Measurements from ENCODE around the gene ASZ1. TPM values are rescaled to one million over a fixed set of nuclear protein-coding genes. Genes with fewer than 3 reads are reported as not detected.
"Not testable (repeated sequence)": the region's sequence is repeated elsewhere in the genome, so short reads cannot be mapped to it uniquely, and the experiment has no call there.

Gene ASZ1, protein sequence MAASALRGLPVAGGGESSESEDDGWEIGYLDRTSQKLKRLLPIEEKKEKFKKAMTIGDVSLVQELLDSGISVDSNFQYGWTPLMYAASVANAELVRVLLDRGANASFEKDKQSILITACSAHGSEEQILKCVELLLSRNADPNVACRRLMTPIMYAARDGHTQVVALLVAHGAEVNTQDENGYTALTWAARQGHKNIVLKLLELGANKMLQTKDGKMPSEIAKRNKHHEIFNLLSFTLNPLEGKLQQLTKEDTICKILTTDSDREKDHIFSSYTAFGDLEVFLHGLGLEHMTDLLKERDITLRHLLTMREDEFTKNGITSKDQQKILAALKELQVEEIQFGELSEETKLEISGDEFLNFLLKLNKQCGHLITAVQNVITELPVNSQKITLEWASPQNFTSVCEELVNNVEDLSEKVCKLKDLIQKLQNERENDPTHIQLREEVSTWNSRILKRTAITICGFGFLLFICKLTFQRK
- not detected for total RNA-seq
- not detected for polyA plus RNA-seq

DNA sequence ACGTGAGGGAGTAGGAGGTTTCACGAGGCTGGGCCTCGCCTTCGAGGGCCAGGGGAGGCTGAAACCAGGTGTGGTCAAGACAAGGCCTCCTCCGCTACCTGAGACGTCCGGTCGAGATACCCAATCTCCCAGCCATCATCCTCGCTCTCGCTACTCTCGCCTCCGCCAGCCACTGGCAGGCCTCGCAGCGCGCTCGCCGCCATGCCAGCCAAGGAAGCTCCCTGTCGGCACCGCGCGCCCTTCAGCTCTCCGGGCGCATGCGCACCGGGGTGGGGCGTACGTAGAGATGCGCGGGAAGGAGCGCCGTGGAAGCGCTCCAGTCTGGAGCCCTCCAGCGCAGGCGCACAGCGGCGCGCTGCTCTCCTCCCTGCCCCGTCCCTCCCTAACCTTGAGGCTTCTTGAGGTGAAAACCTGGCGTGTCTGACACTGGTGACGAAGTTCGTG, at the start of gene ASZ1:
ASZ1 (minus strand) TSS at position 236 of the 444 bp plus-strand sequence; CDS start at position 203, 33 bp downstream.
- Histone ChIP-seq H3K9me3 (ENCODE audit: control insufficient read depth in 2 of 2, low read length in 2 of 2) (no peaks in the 10 kb centered on the region), H3K36me3 (ENCODE audit: control insufficient read depth, insufficient read depth, low read length) (no peaks in the 10 kb centered on the region), H3K27me3 (ENCODE audit: control insufficient read depth, insufficient read depth, low read length) (no peaks in the 10 kb centered on the region), H3K27ac (ENCODE audit: insufficient read depth, low read length, poor library complexity, severe bottlenecking) (no peak within 1 kb of the TSS), H3K4me3 (ENCODE audit: low read depth, low read length) (no peak within 1 kb of the TSS), H3K4me1 (ENCODE audit: control insufficient read depth, insufficient read depth, low read length, poor library complexity, severe bottlenecking) (no peaks in the 10 kb centered on the region)
- Mint-ChIP-seq H3K27me3 (no peaks in the 10 kb centered on the region), H3K36me3 (no peaks in the 10 kb centered on the region), H3K4me1 (peaks cover 0 to 8% (median 0%) of the 10 kb centered on the region in 4 donors), H3K27ac (no peak within 1 kb of the TSS), H3K4me3 (no peak within 1 kb of the TSS), H3K9me3 (peaks cover 0 to 5% (median 0%) of the 10 kb centered on the region in 7 donors)
- DNase-seq (no peak), ATAC-seq (ENCODE audit: low read depth in 2 of 2) (no peak)

DNA sequence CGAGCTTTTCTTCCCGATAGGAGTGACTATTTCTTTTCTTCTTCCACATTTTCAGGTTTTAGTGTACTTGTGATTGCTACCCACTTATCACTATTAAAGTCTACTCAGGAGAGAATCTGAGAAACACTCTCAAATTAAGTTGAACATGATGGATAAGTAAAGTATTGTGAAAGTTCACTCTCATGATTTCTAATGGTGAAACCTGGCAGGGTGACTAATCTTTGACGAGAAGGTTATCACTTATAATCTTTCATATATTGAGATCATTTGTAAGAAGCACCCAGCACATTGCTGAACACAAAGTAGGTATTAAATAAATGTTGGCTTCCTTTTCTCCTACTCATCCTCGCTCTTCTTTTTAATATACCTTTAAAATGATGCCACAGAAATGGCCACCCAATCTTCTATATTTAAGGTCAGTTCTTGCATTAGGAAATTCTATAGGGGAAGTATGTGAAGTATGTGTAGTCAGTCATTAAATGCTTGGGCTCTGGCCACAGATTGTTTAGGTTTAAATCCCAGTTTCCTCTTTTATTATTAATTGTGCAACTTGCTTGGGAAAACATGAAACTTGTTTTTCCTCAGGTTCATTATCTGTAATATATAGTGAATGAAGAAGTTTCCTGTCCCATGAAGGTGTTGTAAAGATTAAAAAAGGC, 49.4 kb upstream of the ASZ1 start:
- H3K4me3 Mint-ChIP-seq = no peak overlapping the region
- no peaks in the 10 kb centered on the region for H3K4me1 Mint-ChIP-seq
- Histone ChIP-seq H3K4me3 (ENCODE audit: low read depth, low read length) (no peak overlapping the region), H3K27ac (ENCODE audit: insufficient read depth, low read length, poor library complexity, severe bottlenecking) (no peak overlapping the region), H3K4me1 (ENCODE audit: control insufficient read depth, insufficient read depth, low read length, poor library complexity, severe bottlenecking) (no peaks in the 10 kb centered on the region), H3K27me3 (ENCODE audit: control insufficient read depth, insufficient read depth, low read length) (peaks cover 17% of the 10 kb centered on the region), H3K36me3 (ENCODE audit: control insufficient read depth, insufficient read depth, low read length) (no peaks in the 10 kb centered on the region), H3K9me3 (ENCODE audit: control insufficient read depth in 2 of 2, low read length in 2 of 2) (no peaks in the 10 kb centered on the region)
- H3K27me3 Mint-ChIP-seq = peaks cover 20% of the 10 kb centered on the region
- peaks cover 0 to 3% (median 0%) of the 10 kb centered on the region in 7 donors for H3K9me3 Mint-ChIP-seq
- DNase-seq (no peak), ATAC-seq (ENCODE audit: low read depth in 2 of 2) (no peak)
- H3K27ac Mint-ChIP-seq = no peak overlapping the region
- H3K36me3 Mint-ChIP-seq = no peaks in the 10 kb centered on the region

DNA sequence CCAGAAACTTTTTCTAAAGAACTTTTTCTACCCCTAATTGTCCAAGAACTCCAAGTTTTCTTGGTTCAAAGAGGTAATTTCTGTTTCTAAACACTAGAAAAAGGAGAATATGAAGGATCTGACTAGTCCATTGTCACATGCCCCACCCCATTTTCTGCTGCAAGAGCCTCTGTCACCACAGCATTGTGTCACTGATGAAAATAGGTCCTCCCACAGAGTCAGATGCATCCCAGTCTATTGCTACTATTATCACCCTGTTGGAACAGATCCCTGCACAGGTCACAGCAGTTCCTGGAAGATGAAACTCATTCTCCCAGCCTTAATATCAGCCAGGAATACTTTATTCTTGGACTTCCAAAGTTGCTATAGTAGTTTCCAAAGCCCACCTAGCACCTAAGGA, 45.0 kb upstream of the ASZ1 start:
- no peaks in the 10 kb centered on the region for H3K9me3 Mint-ChIP-seq
- no peaks in the 10 kb centered on the region for H3K4me1 Mint-ChIP-seq
- H3K36me3 Mint-ChIP-seq = no peaks in the 10 kb centered on the region
- peaks cover 4% of the 10 kb centered on the region for H3K27me3 Mint-ChIP-seq
- Histone ChIP-seq H3K4me1 (ENCODE audit: control insufficient read depth, insufficient read depth, low read length, poor library complexity, severe bottlenecking) (no peaks in the 10 kb centered on the region), H3K36me3 (ENCODE audit: control insufficient read depth, insufficient read depth, low read length) (no peaks in the 10 kb centered on the region), H3K4me3 (ENCODE audit: low read depth, low read length) (no peak overlapping the region), H3K9me3 (ENCODE audit: control insufficient read depth in 2 of 2, low read length in 2 of 2) (no peaks in the 10 kb centered on the region), H3K27me3 (ENCODE audit: control insufficient read depth, insufficient read depth, low read length) (no peaks in the 10 kb centered on the region), H3K27ac (ENCODE audit: insufficient read depth, low read length, poor library complexity, severe bottlenecking) (no peak overlapping the region)
- ATAC-seq (ENCODE audit: low read depth in 2 of 2) = no peak
- H3K4me3 Mint-ChIP-seq = no peak overlapping the region
- no peak for DNase-seq
- H3K27ac Mint-ChIP-seq = no peak overlapping the region

DNA sequence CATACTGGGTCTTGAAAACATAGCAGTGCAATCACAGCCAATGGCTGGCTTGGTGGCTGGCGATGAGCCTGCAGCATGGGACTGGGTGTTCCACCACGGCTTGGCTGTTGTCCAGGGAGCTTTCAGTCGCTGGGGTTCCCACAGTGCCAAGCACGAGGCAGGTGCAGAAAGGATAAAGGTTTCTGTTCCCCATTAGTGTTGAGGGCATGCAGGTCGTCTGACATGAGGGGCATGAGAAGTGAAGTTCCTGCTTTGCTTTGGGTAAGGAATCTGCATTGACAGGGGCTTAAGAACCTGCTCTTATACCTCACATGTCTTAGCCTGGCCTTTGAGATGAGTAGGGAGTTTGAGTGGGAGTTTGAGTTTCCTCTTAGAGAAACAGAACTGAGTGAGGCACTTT, 43.5 kb upstream of the ASZ1 start:
- H3K4me1 Mint-ChIP-seq = no peaks in the 10 kb centered on the region
- Histone ChIP-seq H3K27ac (ENCODE audit: insufficient read depth, low read length, poor library complexity, severe bottlenecking) (no peak overlapping the region), H3K9me3 (ENCODE audit: control insufficient read depth in 2 of 2, low read length in 2 of 2) (no peaks in the 10 kb centered on the region), H3K27me3 (ENCODE audit: control insufficient read depth, insufficient read depth, low read length) (no peaks in the 10 kb centered on the region), H3K4me1 (ENCODE audit: control insufficient read depth, insufficient read depth, low read length, poor library complexity, severe bottlenecking) (no peaks in the 10 kb centered on the region), H3K36me3 (ENCODE audit: control insufficient read depth, insufficient read depth, low read length) (no peaks in the 10 kb centered on the region), H3K4me3 (ENCODE audit: low read depth, low read length) (no peak overlapping the region)
- no peaks in the 10 kb centered on the region for H3K9me3 Mint-ChIP-seq
- no peak overlapping the region for H3K4me3 Mint-ChIP-seq
- H3K27ac Mint-ChIP-seq = no peak overlapping the region
- no peaks in the 10 kb centered on the region for H3K36me3 Mint-ChIP-seq
- no peaks in the 10 kb centered on the region for H3K27me3 Mint-ChIP-seq
- ATAC-seq (ENCODE audit: low read depth in 2 of 2) (no peak), DNase-seq (no peak)

DNA sequence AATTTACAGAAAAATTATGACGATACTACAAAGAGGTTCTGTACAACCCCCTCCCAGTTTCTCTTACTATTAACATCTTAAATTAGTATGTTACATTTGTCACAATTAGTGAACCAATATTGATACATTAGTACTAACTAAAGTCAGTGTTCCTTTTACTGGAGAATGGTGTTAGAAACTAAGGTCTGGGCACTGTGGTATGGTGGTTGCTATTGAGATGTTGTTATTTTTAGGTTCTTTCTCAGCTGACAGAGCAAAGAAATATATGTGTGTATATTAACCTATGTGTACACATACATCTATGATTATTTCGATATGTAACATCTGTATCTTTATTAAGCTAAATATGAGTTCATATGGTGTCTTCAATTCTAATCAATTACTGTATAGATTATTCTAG, 40.9 kb upstream of the ASZ1 start:
- Mint-ChIP-seq H3K27me3 (no peaks in the 10 kb centered on the region), H3K27ac (no peak overlapping the region), H3K4me3 (no peak overlapping the region), H3K4me1 (no peaks in the 10 kb centered on the region), H3K9me3 (no peaks in the 10 kb centered on the region), H3K36me3 (no peaks in the 10 kb centered on the region)
- no peak for ATAC-seq (ENCODE audit: low read depth in 2 of 2)
- Histone ChIP-seq H3K4me1 (ENCODE audit: control insufficient read depth, insufficient read depth, low read length, poor library complexity, severe bottlenecking) (no peaks in the 10 kb centered on the region), H3K4me3 (ENCODE audit: low read depth, low read length) (no peak overlapping the region), H3K36me3 (ENCODE audit: control insufficient read depth, insufficient read depth, low read length) (no peaks in the 10 kb centered on the region), H3K27me3 (ENCODE audit: control insufficient read depth, insufficient read depth, low read length) (no peaks in the 10 kb centered on the region), H3K27ac (ENCODE audit: insufficient read depth, low read length, poor library complexity, severe bottlenecking) (no peak overlapping the region), H3K9me3 (ENCODE audit: control insufficient read depth in 2 of 2, low read length in 2 of 2) (no peaks in the 10 kb centered on the region)
- DNase-seq = no peak

DNA sequence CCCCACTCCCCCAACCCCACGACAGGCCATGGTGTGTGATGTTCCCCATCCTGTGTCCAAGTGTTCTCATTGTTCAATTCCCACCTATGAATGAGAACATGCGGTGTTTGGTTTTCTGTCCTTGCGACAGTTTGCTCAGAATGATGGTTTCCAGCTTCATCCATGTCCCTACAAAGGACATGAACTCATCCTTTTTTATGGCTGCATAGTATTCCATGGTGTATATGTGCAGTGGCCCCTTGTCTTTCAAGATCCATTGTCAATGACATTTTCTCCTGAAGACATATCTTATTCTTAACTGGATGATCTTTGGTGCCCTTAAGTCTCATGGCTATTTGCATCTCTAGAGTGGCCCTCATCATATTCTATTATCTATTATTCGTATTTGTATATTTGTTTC, 33.5 kb upstream of the ASZ1 start:
- not testable (repeated sequence) for ATAC-seq (ENCODE audit: low read depth in 2 of 2); H3K4me1 ChIP-seq (ENCODE audit: control insufficient read depth, insufficient read depth, low read length, poor library complexity, severe bottlenecking); H3K4me1 Mint-ChIP-seq; H3K36me3 Mint-ChIP-seq; H3K27me3 Mint-ChIP-seq; DNase-seq; H3K27me3 ChIP-seq (ENCODE audit: control insufficient read depth, insufficient read depth, low read length); H3K27ac ChIP-seq (ENCODE audit: insufficient read depth, low read length, poor library complexity, severe bottlenecking); H3K9me3 ChIP-seq (ENCODE audit: control insufficient read depth in 2 of 2, low read length in 2 of 2); H3K36me3 ChIP-seq (ENCODE audit: control insufficient read depth, insufficient read depth, low read length); H3K4me3 ChIP-seq (ENCODE audit: low read depth, low read length); H3K4me3 Mint-ChIP-seq; H3K9me3 Mint-ChIP-seq; H3K27ac Mint-ChIP-seq

DNA sequence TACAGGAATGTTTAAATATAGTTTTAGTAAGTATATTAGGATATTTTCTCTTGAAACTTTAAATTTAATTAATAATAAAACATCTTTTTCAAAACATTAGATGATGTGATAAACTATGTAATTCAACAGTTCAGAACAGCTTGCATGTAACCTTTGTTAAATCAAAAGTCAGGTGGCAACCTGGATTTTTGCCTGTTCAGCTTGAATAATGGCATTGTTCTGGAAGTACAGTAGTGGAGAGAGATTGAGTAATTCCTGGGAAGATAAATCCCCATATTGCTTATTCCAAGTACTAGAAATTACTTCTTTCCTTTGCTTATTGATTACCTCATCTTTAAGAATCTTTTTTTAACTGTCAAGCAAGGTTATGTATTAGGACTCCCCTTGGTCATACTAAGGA, 32.4 kb upstream of the ASZ1 start:
- Histone ChIP-seq H3K4me1 (ENCODE audit: control insufficient read depth, insufficient read depth, low read length, poor library complexity, severe bottlenecking) (no peaks in the 10 kb centered on the region), H3K27me3 (ENCODE audit: control insufficient read depth, insufficient read depth, low read length) (no peaks in the 10 kb centered on the region), H3K9me3 (ENCODE audit: control insufficient read depth in 2 of 2, low read length in 2 of 2) (no peaks in the 10 kb centered on the region), H3K27ac (ENCODE audit: insufficient read depth, low read length, poor library complexity, severe bottlenecking) (no peak overlapping the region), H3K36me3 (ENCODE audit: control insufficient read depth, insufficient read depth, low read length) (no peaks in the 10 kb centered on the region), H3K4me3 (ENCODE audit: low read depth, low read length) (no peak overlapping the region)
- DNase-seq (no peak), ATAC-seq (ENCODE audit: low read depth in 2 of 2) (no peak)
- no peak overlapping the region for H3K27ac Mint-ChIP-seq
- H3K4me1 Mint-ChIP-seq = no peaks in the 10 kb centered on the region
- peaks cover 0 to 8% (median 0%) of the 10 kb centered on the region in 7 donors for H3K9me3 Mint-ChIP-seq
- H3K27me3 Mint-ChIP-seq = no peaks in the 10 kb centered on the region
- no peaks in the 10 kb centered on the region for H3K36me3 Mint-ChIP-seq
- H3K4me3 Mint-ChIP-seq = no peak overlapping the region
